Astrocyte of the cerebellum (primary cell): Measurements from ENCODE around the gene IQCE.
"Not testable (repeated sequence)": the region's sequence is repeated elsewhere in the genome, so short reads cannot be mapped to it uniquely, and the experiment has no call there.

Experiments
- DNase-seq: peaks from one replicate; pipeline ENCODE4 v3.0.0-alpha.2; 2011; ENCODE audit warnings: low read depth
- H3K4me3 ChIP-seq: 2 replicates; pipeline ENCODE4 v1.5.1; 2011; ENCODE audit warnings: mild to moderate bottlenecking, low read depth, low read length, moderate library complexity
- in situ Hi-C: cut with HindIII; loops from 2 replicates; pipeline ENCODE4 v1.10.0; 2017; ENCODE audit warnings: low sequenced_read_pairs
- TF ChIP-seq, protein P1 (sequence below): IDR thresholded peaks from 2 replicates; pipeline ENCODE4 v1.5.1; 2012; ENCODE audit warnings: low read length, low read depth, moderate library complexity, mild to moderate bottlenecking; ENCODE audit errors: missing control alignments

IQCE gene

DNA sequence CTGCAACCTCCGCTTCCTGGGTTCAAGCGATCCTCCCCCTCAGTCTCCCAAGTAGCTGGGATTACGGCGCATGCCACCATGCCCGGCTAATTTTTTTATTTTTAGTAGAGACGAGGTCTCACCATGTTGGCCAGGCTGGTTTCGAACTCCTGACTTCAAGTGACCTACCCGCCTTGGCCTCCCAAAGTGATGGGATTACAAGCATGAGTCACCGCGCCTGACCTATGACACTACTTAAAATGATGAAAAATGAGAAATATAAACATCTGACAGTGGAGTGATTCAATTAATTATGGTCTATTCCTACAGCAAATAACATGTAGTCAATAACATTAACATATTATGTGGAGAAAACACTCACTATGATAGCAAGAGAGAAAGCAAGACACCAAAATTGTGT is 5.7 kb upstream of the IQCE start:
- in situ Hi-C loops: loop anchor here (5.0 kb wide), 1 partner anchor 56 kb away; no protein-coding TSS in a partner anchor
- TF ChIP-seq, protein P1, sequence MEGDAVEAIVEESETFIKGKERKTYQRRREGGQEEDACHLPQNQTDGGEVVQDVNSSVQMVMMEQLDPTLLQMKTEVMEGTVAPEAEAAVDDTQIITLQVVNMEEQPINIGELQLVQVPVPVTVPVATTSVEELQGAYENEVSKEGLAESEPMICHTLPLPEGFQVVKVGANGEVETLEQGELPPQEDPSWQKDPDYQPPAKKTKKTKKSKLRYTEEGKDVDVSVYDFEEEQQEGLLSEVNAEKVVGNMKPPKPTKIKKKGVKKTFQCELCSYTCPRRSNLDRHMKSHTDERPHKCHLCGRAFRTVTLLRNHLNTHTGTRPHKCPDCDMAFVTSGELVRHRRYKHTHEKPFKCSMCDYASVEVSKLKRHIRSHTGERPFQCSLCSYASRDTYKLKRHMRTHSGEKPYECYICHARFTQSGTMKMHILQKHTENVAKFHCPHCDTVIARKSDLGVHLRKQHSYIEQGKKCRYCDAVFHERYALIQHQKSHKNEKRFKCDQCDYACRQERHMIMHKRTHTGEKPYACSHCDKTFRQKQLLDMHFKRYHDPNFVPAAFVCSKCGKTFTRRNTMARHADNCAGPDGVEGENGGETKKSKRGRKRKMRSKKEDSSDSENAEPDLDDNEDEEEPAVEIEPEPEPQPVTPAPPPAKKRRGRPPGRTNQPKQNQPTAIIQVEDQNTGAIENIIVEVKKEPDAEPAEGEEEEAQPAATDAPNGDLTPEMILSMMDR: no peak
- DNase-seq: no peak
- no peak overlapping the region for H3K4me3 ChIP-seq

DNA sequence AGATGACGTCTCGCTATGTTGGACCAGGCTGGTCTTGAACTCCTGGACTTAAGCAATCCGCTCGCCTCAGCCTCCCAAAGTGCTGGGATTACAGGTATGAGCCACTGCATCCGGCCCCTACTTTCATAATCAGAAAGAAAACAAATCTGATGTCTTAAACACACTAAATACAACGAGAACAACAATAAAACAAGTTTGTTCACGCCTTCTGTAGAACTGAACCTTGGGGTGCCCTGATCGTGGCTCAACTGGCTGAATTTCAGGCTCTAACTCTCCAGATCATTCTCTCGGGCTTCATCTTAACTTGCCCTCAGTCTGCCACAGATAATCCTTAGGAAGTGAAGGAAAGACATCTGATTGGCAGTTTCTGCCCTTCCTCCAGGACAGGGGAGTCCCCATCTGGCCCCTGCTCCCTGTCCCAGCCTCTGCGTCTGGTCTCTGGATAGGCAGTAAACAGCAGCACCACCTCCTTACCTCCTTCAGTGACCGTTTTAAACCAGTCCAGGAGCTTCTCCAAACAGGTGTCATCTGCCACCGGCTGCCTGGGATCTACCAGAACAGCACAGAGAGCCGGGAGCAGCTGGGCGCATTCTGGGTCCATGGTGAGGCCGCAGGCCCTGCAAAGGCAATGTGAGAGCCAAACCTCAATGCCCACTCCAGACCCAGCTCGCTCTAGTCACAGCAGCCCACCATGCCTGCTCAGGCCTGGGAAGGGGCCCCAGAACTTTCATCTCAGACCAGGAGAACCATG is 4.8 kb upstream of the IQCE start:
- no peak for DNase-seq
- in situ Hi-C loops: loop anchor here (5.0 kb wide), 1 partner anchor 57 kb away; no protein-coding TSS in a partner anchor
- H3K4me3 ChIP-seq: peak overlapping the region; percentile 61
- TF ChIP-seq, protein P1: no peak

DNA sequence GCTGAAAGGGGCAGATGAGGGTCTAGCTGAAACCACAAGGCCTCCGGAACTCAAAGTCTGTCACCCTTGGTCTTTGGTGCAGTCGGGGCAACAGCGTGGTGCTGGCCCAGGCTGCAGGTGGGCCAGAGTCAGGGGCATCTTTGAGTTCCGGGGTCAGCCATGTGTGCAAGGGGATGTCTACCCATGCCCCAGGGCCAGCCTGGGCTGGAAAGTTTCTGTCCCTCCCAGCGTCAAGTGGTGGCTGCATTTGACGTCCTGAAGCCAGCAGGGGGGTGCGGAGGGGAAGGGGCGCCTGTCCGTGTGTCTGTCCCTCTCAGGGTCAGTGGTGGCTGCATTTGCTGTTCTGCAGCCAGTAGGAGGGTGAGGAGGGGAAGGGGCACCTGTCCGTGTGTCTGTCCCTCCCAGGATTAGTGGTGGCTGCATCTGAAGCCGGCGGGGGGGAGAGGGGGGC is 4.1 kb upstream of the IQCE start:
- DNase-seq: no peak
- peak overlapping the region; percentile 61 for H3K4me3 ChIP-seq
- TF ChIP-seq, protein P1: no peak
- in situ Hi-C loops: loop anchor here (5.0 kb wide), 1 partner anchor 57 kb away; no protein-coding TSS in a partner anchor

DNA sequence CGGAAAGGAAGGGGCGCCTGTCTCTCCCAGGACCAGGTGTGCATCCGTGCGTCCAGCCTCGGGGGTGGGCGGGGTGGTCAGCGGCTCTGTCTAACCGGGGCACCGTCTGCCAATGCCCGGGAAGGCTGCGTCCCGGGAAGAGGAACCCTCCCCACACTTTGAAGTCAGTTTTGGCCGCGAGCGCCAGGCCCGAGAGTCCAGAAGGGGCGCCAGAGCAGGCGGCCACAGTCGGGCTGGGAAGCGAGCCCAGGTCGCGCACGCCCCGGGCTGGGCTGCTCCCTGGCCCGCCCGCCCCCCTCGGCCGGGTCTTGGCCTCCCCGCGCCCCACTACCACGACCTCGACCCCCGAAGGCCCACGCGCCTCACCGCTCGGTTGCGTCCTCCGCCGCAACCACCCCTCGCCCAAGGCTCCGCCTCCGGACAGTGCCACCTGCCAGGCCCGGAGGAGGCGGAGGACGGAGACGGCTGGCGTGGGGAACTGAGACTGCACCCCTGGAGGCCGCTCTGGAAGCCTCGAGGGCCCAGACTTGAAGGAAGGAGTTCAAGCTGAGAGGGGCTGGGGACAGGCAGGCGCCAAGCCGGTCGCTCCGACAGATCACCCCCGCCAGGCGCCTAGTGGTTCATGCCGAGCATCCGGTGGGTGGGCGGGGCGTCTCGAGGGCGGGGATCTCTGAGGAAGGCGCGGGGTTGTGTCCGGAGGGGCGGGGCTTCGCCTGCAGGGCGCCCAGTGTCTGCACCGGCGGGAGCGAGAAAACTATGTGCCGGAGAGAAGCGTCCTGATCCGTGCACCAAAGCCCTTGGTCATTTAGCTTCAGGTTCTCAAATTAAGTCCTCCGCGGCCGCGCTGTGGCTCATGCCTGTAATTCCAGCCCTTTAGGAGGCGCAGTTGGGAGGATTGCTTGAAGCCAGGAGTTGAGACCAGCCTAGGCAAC is 3.4 kb upstream of the IQCE start, which contains the start of gene BRAT1:
BRAT1 (minus strand) TSS at position 404 of the 932 bp plus-strand sequence. CDS start 1,093 bp downstream, outside the sequence.
- in situ Hi-C loops: no loop called here
- TF ChIP-seq, protein P1: peak; percentile 54
- DNase-seq: peak; percentile 77
- H3K4me3 ChIP-seq: peak within 1 kb of the TSS; percentile 61

DNA sequence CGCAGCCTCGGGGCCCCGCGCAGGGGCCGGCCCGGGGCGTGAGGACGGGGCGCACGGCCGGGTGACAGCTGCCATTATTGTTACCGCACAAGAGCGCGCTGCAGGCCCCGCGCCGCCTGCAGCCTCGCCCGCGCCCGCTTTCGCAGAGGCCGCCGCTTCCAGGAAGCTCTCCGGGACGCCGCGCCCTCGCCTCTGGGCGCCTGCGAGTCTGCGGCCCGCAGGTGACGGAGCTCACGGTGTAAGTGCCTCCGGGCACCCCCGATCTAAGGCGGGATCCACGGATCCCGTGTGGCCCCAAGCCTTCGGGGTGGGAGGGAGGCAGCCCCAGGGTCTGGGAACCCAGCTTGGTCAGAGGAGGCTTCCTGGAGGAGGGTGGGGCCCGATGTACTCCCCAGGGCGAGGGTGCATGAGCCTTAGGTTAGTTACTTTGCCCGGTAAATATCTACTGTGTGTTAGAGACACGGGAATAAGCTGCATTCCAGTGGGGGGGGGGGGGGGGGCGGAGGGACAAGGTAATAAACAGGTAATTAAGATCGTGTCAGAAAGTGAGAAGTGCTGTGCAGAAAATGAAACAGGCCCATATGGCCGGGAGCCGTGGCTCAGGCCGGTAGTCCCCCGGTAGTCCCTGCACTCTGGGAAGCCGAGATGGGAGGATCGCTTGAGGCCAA is 638 bp downstream of the IQCE start:
- in situ Hi-C loops: no loop called here
- no peak for DNase-seq
- H3K4me3 ChIP-seq: peak overlapping the region; percentile 62
- TF ChIP-seq, protein P1: no peak

DNA sequence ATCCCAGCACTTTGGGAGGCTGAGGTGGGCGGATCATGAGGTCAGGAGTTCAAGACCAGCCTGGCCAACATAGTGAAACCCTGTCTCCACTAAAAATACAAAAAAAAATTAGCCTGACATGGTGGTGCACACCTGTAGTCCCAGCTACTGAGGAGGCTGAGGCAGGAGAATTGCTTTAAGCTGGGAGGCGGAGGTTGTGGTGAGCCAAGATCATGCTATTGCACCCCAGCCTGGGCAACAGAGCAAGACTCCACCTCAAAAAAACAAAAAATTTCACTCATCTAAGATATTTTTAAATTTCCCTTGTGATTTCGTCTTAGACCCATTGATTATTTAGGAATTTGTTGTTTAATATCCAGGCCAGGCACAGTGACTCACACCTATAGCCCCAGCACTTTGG is 5.2 kb downstream of the IQCE start:
- in situ Hi-C loops, H3K4me3 ChIP-seq, DNase-seq: not testable (repeated sequence)
